Breast epithelium (tissue), 4 donors: ENCODE measurements around the gene CAPN1. TPM values are rescaled to one million over a fixed set of nuclear protein-coding genes. Genes with fewer than 3 reads are reported as not detected.
"Not testable (repeated sequence)": the region's sequence is repeated elsewhere in the genome, so short reads cannot be mapped to it uniquely, and the experiment has no call there.

Source experiments
- DNase-seq, 2 donors: peaks; one replicate each; pipeline ENCODE4 v3.0.0-alpha.2; 2019; ENCODE audit warnings: low spot score in 2 of 2
- H3K27ac ChIP-seq, 2 donors: fragments of 200-600 bp; sonication (generic) in 1 of 2; one replicate each; pipeline ENCODE4 v1.5.1; 2016 to 2019; ENCODE audit warnings: mild to moderate bottlenecking in 1 of 2
- H3K27me3 ChIP-seq, 2 donors: fragments of 200-600 bp; sonication (generic) in 1 of 2; one replicate each; pipeline versions ENCODE4 v1.5.1 to v1.6.0; 2017 to 2019; ENCODE audit warnings: control low read depth in 1 of 2, mild to moderate bottlenecking in 1 of 2
- H3K36me3 ChIP-seq: fragments of 200-600 bp; one replicate; pipeline ENCODE4 v1.5.1; 2019
- H3K4me1 ChIP-seq, 2 donors: fragments of 200-600 bp; sonication (generic); one replicate each; pipeline ENCODE4 v1.5.1; 2016 to 2019; ENCODE audit warnings: control low read depth in 1 of 2
- H3K4me3 ChIP-seq, 3 donors: fragments of 200-600 bp; sonication (generic); 1 replicate in 2 of 3; 2 replicates in 1 of 3; pipeline ENCODE4 v1.5.1; 2016 to 2019; ENCODE audit warnings: mild to moderate bottlenecking in 3 of 3, moderate library complexity in 2 of 3
- H3K9me3 ChIP-seq, 2 donors: fragments of 200-600 bp; sonication (generic) in 1 of 2; one replicate each; pipeline ENCODE4 v1.5.1; 2016 to 2019; ENCODE audit warnings: control low read depth in 1 of 2
- CTCF ChIP-seq, 3 donors: fragments of 450-650 bp; IDR thresholded peaks; one replicate each; pipeline ENCODE4 v1.5.1; 2016 to 2017; ENCODE audit warnings: antibody characterized with exemption in 3 of 3, mild to moderate bottlenecking in 3 of 3, moderate library complexity in 3 of 3
- POLR2A ChIP-seq: fragments of 450-650 bp; IDR thresholded peaks from one replicate; pipeline ENCODE4 v1.6.1; 2016; ENCODE audit warnings: antibody characterized with exemption, mild to moderate bottlenecking, moderate library complexity
- POLR2AphosphoS5 ChIP-seq, 3 donors: sonication (generic); formaldehyde crosslinking; IDR thresholded peaks; one replicate each; pipeline ENCODE4 v1.6.1; 2017; ENCODE audit warnings: antibody characterized with exemption in 3 of 3
- intact Hi-C: fragments of 100-400 bp; cut with DNase I; formaldehyde crosslinking; loops from one replicate; pipeline ENCODE4 v1.15.1; 2023; ENCODE audit warnings: low total_unique reads
- total RNA-seq, 3 donors: library from RNA; depleted of rRNA; stranded (reverse); fragments of >200 nt; gene quantifications; one replicate each; pipeline ENCODE4 v1.1.0, GENCODE V29; 2016

CAPN1 gene
- total RNA-seq, 3 donors from 2014 or later = 112 to 167 (median 140) TPM

DNA sequence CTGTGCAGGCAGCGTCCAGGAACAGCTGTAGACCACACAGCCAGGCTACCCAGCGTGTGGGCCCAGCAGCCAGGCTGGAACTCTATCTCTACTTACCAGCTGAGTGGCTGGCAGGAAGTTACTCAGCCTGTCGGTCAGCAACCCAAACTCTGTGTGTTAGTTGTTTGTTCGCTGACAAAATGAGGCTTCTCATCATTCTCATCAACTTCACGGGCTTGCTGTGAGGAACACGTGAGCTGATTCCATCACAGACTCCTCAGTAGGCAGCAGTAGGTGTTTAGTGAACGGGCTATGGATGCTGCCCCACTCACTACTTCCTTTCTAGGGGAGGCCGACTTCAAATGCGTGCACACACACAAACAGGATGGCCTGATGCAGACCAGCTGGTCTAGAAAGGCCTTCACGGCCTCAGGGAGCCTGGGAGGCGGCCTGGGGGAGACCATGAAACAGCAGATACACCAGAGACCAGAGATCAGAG, 12.5 kb upstream of the CAPN1 start:
- intact Hi-C loops = no loop called here

GRCh38 chr11:65170058-65170534, 11.6 kb upstream of the CAPN1 start, which contains the start of gene SPDYC:
SPDYC (plus strand) TSS chr11:65170233; CDS start chr11:65171358, 1,125 bp downstream.
- Histone ChIP-seq H3K27me3 (no peaks in the 10 kb centered on the region), H3K4me3 (no peak within 1 kb of the TSS), H3K4me1 (no peaks in the 10 kb centered on the region), H3K36me3 (no peaks in the 10 kb centered on the region), H3K27ac (no peak within 1 kb of the TSS), H3K9me3 (no peaks in the 10 kb centered on the region)
- TF ChIP-seq CTCF (IDR thresholded peaks at IDR 0.05) = no peak
- no peak for TF ChIP-seq POLR2AphosphoS5 (IDR thresholded peaks at IDR 0.05)
- no peak for TF ChIP-seq POLR2A
- intact Hi-C loops = no loop called here
- DNase-seq = no peak

More for the DNA sequence above, 12.5 kb upstream of the CAPN1 start:
- no peaks in the 10 kb centered on the region for H3K36me3 ChIP-seq
- H3K9me3 ChIP-seq = no peaks in the 10 kb centered on the region
- no peak for DNase-seq
- H3K27me3 ChIP-seq = no peaks in the 10 kb centered on the region
- no peak overlapping the region for H3K4me3 ChIP-seq
- H3K4me1 ChIP-seq = no peaks in the 10 kb centered on the region
- H3K27ac ChIP-seq = no peak overlapping the region
- TF ChIP-seq POLR2A (no peak), POLR2AphosphoS5 (IDR thresholded peaks at IDR 0.05) (no peak), CTCF (IDR thresholded peaks at IDR 0.05) (no peak)

DNA sequence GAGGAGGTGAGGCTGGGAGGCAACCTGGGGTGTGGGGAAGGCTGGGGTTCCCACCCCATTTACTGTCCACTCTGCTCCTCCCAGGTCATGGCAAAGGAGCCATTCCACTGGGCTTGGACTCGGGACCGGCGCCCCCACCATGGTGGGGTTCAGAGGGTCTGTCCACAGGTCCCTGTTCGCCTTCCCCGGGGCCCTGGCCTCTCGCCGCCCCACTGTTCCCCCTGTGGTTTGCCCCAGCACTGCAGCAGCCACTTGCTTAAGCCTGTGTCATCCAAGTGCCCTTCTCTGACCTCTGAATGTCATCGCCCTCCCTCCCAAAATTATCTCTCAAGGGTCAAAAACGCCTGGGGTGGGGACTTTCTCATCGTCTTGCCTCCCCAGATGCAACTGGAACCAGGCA, 9.1 kb upstream of the CAPN1 start:
- intact Hi-C loops = no loop called here
- Histone ChIP-seq H3K27ac (no peak overlapping the region), H3K36me3 (no peaks in the 10 kb centered on the region), H3K27me3 (no peaks in the 10 kb centered on the region), H3K9me3 (no peaks in the 10 kb centered on the region), H3K4me3 (no peak overlapping the region), H3K4me1 (no peaks in the 10 kb centered on the region)
- DNase-seq = no peak
- TF ChIP-seq POLR2A (no peak), POLR2AphosphoS5 (IDR thresholded peaks at IDR 0.05) (no peak), CTCF (IDR thresholded peaks at IDR 0.05) (no peak)

DNA sequence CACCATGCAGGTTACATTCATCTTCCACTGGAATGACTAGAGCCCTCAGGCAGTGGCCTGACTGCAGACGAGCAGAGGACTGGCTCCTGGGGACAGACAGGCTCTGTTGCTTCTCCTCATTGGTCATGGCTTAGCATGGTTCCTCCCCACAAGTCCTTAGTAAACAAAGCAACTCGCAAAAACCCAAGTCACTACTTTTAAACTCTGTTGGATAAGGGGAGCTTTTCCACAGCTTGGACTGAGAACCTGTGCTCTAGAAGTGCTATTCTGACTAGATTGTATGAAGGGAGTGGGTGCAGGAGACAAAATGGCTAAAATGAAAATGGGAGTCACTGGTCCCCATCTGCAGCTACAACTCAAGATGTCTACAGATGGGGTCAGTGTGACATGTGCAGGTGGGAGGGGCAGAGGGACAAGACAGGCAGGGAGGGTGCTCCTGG, 7.1 kb upstream of the CAPN1 start:
- H3K36me3 ChIP-seq, H3K27ac ChIP-seq, intact Hi-C loops, H3K4me1 ChIP-seq, H3K27me3 ChIP-seq, H3K9me3 ChIP-seq, H3K4me3 ChIP-seq: not testable (repeated sequence)
- DNase-seq = peak in 1 of 2 donors; percentile 67

- Histone ChIP-seq H3K4me1 (peaks cover 4 to 17% of the 10 kb centered on the region in 2 donors), H3K36me3 (no peaks in the 10 kb centered on the region), H3K27me3 (no peaks in the 10 kb centered on the region), H3K27ac (peak overlapping the region; percentile 96 to 98), H3K4me3 (peak overlapping the region; percentile 90 to 97 (median 94)), H3K9me3 (no peaks in the 10 kb centered on the region)
- peak in 1 of 2 donors; percentile 65 for DNase-seq
- intact Hi-C loops = loop anchor here (10.0 kb wide), 1 partner anchor 56 kb away; the partner anchor contains the start of genes FAU and MRPL49
- TF ChIP-seq POLR2A (no peak), POLR2AphosphoS5 (IDR thresholded peaks at IDR 0.05) (peak in 2 of 3 donors; percentile 13 to 21), CTCF (IDR thresholded peaks at IDR 0.05) (peak; percentile 15 to 53 (median 45))
Measured at GRCh38 chr11:65180877-65181568, 705 bp upstream of the CAPN1 start.
